ENCODE measurements around the gene DSEL.
A peak's percentile ranks its signal among the peaks of the same experiment; 100 is the strongest.

Gene DSEL

GRCh38 chr18:67531929-67532328, 15.4 kb upstream of the DSEL start:
- H3K4me3 ChIP-seq (replicated peaks in 1 of 2; ENCODE audit: low read depth in 2 of 2, low read length in 2 of 2), result no peak overlapping the region
- TF ChIP-seq CTCF (IDR thresholded peaks at IDR 0.05; ENCODE audit: low read depth, low read length), result no peak
- no peak for DNase-seq (ENCODE audit: low read depth in 2 of 2)

GRCh38 chr18:67525328-67526099, 9.0 kb upstream of the DSEL start:
- H3K4me3 ChIP-seq (replicated peaks in 1 of 2; ENCODE audit: low read depth in 2 of 2, low read length in 2 of 2), result no peak overlapping the region
- TF ChIP-seq CTCF (IDR thresholded peaks at IDR 0.05; ENCODE audit: low read depth, low read length), result no peak
- DNase-seq (ENCODE audit: low read depth in 2 of 2), result peak; percentile 99

GRCh38 chr18:67520351-67520921, 3.9 kb upstream of the DSEL start:
- H3K4me3 ChIP-seq (replicated peaks in 1 of 2; ENCODE audit: low read depth in 2 of 2, low read length in 2 of 2), result no peak overlapping the region
- DNase-seq (ENCODE audit: low read depth in 2 of 2), result peak; percentile 85 to 88
- TF ChIP-seq CTCF (IDR thresholded peaks at IDR 0.05; ENCODE audit: low read depth, low read length), result no peak

- DNase-seq (ENCODE audit: low read depth in 2 of 2), result peak; percentile 75 to 82
- TF ChIP-seq CTCF (IDR thresholded peaks at IDR 0.05; ENCODE audit: low read depth, low read length), result no peak
- H3K4me3 ChIP-seq (replicated peaks in 1 of 2; ENCODE audit: low read depth in 2 of 2, low read length in 2 of 2), result no peak overlapping the region
Observed at GRCh38 chr18:67519592-67519991, 3.1 kb upstream of the DSEL start.

GRCh38 chr18:67518566-67518965, 2.0 kb upstream of the DSEL start:
- no peak overlapping the region for H3K4me3 ChIP-seq (replicated peaks in 1 of 2; ENCODE audit: low read depth in 2 of 2, low read length in 2 of 2)
- no peak for DNase-seq (ENCODE audit: low read depth in 2 of 2)

GRCh38 chr18:67517444-67517765, 885 bp upstream of the DSEL start:
- no peak for TF ChIP-seq CTCF (IDR thresholded peaks at IDR 0.05; ENCODE audit: low read depth, low read length)
- DNase-seq (ENCODE audit: low read depth in 2 of 2), result peak in 1 of 2 donors; percentile 35
- peak overlapping the region; percentile 52 to 63 for H3K4me3 ChIP-seq (replicated peaks in 1 of 2; ENCODE audit: low read depth in 2 of 2, low read length in 2 of 2)

More at GRCh38 chr18:67518566-67518965, 2.0 kb upstream of the DSEL start:
- no peak for TF ChIP-seq CTCF (IDR thresholded peaks at IDR 0.05; ENCODE audit: low read depth, low read length)
